GM23248 (cell line): ENCODE data around the gene PRKAR1B. TPM values are rescaled to one million over a fixed set of nuclear protein-coding genes. Genes with fewer than 3 reads are reported as not detected.

Experiments used
- DNase-seq: peaks from one replicate; pipeline ENCODE4 v3.0.0-alpha.2; 2015
- H2AFZ ChIP-seq: fragments of 200-600 bp; sonication (generic); 2 replicates; pipeline ENCODE4 v1.6.1; 2016; ENCODE audit warnings: antibody characterized with exemption
- H3F3A ChIP-seq: fragments of 200-600 bp; sonication (generic); 2 replicates; pipeline ENCODE4 v1.6.1; 2016; ENCODE audit warnings: mild to moderate bottlenecking, antibody characterized with exemption, mixed run types; ENCODE audit not compliant: insufficient read depth
- H3K27ac ChIP-seq: fragments of 200-600 bp; sonication (generic); 2 replicates; pipeline ENCODE4 v1.5.1; 2016; ENCODE audit warnings: mild to moderate bottlenecking
- H3K27me3 ChIP-seq: fragments of 200-600 bp; sonication (generic); replicated peaks from 2 replicates; pipeline ENCODE4 v1.6.1; 2016; ENCODE audit warnings: mild to moderate bottlenecking; ENCODE audit not compliant: insufficient read depth
- H3K36me3 ChIP-seq: fragments of 200-600 bp; sonication (generic); 2 replicates; pipeline ENCODE4 v1.6.1; 2016; ENCODE audit warnings: low read depth, mild to moderate bottlenecking
- H3K4me1 ChIP-seq: fragments of 200-600 bp; sonication (generic); 2 replicates; pipeline ENCODE4 v1.6.1; 2016; ENCODE audit warnings: mild to moderate bottlenecking; ENCODE audit not compliant: insufficient read depth
- H3K4me2 ChIP-seq: fragments of 200-600 bp; sonication (generic); one replicate; pipeline ENCODE4 v1.6.1; 2016; ENCODE audit warnings: mild to moderate bottlenecking; ENCODE audit not compliant: unreplicated experiment
- H3K4me3 ChIP-seq: fragments of 200-600 bp; sonication (generic); 2 replicates; pipeline ENCODE4 v1.5.1; 2016; ENCODE audit warnings: mild to moderate bottlenecking
- H3K79me2 ChIP-seq: fragments of 200-600 bp; sonication (generic); 2 replicates; pipeline ENCODE4 v1.6.1; 2016; ENCODE audit warnings: mild to moderate bottlenecking; ENCODE audit not compliant: insufficient read depth
- H3K9ac ChIP-seq: fragments of 200-600 bp; sonication (generic); 2 replicates; pipeline ENCODE4 v1.6.1; 2016; ENCODE audit warnings: mild to moderate bottlenecking
- H3K9me2 ChIP-seq: fragments of 200-600 bp; sonication (generic); 2 replicates; pipeline ENCODE4 v1.6.1; 2016; ENCODE audit warnings: mixed run types, mild to moderate bottlenecking, moderate library complexity; ENCODE audit not compliant: insufficient read depth
- H3K9me3 ChIP-seq: fragments of 200-600 bp; sonication (generic); one replicate; pipeline ENCODE4 v1.6.1; 2017; ENCODE audit warnings: low read depth
- H4K20me1 ChIP-seq: fragments of 200-600 bp; sonication (generic); 2 replicates; pipeline ENCODE4 v1.6.0; 2016; ENCODE audit not compliant: insufficient read depth
- EZH2 ChIP-seq: fragments of 200-600 bp; sonication (generic); IDR thresholded peaks from 2 replicates; pipeline ENCODE4 v1.6.1; 2018; ENCODE audit warnings: antibody characterized with exemption, mild to moderate bottlenecking; ENCODE audit not compliant: insufficient read depth, poor library complexity, severe bottlenecking
- EZH2phosphoT487 ChIP-seq: fragments of 200-600 bp; sonication (generic); IDR thresholded peaks from 2 replicates; pipeline ENCODE4 v1.6.1; 2018; ENCODE audit warnings: antibody characterized with exemption, moderate library complexity, mild to moderate bottlenecking, low read depth; ENCODE audit not compliant: insufficient read depth
- WGBS, 2 experiments: methylation state at CpG; one replicate each; pipeline ENCODE4 v1.1.6; 2015 to 2017; ENCODE audit warnings: low lambda C conversion rate in 2 of 2, low coverage in 1 of 2; ENCODE audit errors: missing lambda C conversion rate in 2 of 2; 5-methylcytosine and 5-hydroxymethylcytosine counted together
- in situ Hi-C: fragments of 300-500 bp; cut with MboI; formaldehyde crosslinking; loops from 2 replicates; pipeline ENCODE4 v1.15.0; 2020
- polyA plus RNA-seq: library from polyadenylated mRNA; unstranded; fragments of >200 nt; fragmentation: Nextera tagmentation; extraction: Ambion mirVana; gene quantifications from 2 replicates; pipeline ENCODE4 v1.2.1, GENCODE V29; 2016
- total RNA-seq: library from RNA; depleted of rRNA; stranded (reverse); fragments of >200 nt; shearing (Covaris generic); gene quantifications from 2 replicates; pipeline ENCODE4 v1.2.3, GENCODE V29; 2014

Gene PRKAR1B
- total and polyA plus RNA-seq, 2 experiments from 2014 or later: 10.2 to 12.9 TPM

- H4K20me1 ChIP-seq: no peaks in the 10 kb centered on the region
- no peaks in the 10 kb centered on the region for H3K9me2 ChIP-seq
- TF ChIP-seq EZH2phosphoT487 (no peak), EZH2 (no peak)
- DNase-seq: no peak
- no peaks in the 10 kb centered on the region for H3K36me3 ChIP-seq
- no peak overlapping the region for H2AFZ ChIP-seq
- no peaks in the 10 kb centered on the region for H3K4me1 ChIP-seq
- no peaks in the 10 kb centered on the region for H3K9me3 ChIP-seq
- 95% methylated on average over 20 to 22 of the region's 22 CpGs for WGBS, 2 experiments
- in situ Hi-C loops: no loop called here
- H3K9ac ChIP-seq: no peak overlapping the region
- H3K79me2 ChIP-seq: no peaks in the 10 kb centered on the region
- H3K4me3 ChIP-seq: no peak overlapping the region
- no peak overlapping the region for H3K4me2 ChIP-seq
- no peak overlapping the region for H3K27ac ChIP-seq
- no peaks in the 10 kb centered on the region for H3K27me3 ChIP-seq
- no peaks in the 10 kb centered on the region for H3F3A ChIP-seq
Measured at GRCh38 chr7:693280-693679, 33.8 kb downstream of the PRKAR1B start.

DNA sequence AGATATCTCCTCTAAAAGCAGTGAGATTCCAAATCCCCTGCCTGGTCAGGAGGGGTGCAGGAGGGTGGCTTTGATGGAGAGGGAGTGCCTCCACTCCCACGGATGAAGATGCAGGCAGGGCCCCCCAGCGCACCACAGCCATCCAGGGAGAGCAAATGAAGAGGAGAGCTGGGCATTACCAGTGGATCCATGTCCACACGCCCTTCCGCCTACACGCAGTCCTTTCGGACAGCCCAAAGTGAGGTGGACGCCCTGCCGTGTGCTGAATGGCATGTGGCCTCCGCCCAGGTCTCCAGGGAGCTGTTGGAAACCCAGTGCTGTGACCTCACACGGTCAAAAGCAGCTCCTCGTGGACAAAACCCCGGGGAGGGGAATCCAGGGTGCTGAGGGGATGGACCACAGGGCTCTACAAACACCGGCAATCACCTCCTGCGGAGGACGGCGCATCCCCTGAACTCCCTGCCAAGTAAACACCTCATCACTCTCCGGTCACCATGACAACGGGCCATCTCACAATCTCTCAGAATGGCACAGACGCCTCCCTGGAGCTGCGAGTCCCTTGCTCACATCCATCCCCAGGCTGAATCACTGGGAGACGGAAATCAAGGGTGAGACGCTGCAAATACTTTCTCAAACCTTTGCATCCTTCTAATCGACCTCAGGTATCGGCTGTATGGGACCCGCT lies 35.6 kb downstream of the PRKAR1B start:
- H3K9ac ChIP-seq: no peak overlapping the region
- H3K4me3 ChIP-seq: no peak overlapping the region
- TF ChIP-seq EZH2: no peak
- no peak overlapping the region for H3K4me2 ChIP-seq
- in situ Hi-C loops: no loop called here
- H3K9me2 ChIP-seq: no peaks in the 10 kb centered on the region
- no peak overlapping the region for H3K27ac ChIP-seq
- no peaks in the 10 kb centered on the region for H3F3A ChIP-seq
- no peak overlapping the region for H2AFZ ChIP-seq
- no peaks in the 10 kb centered on the region for H3K36me3 ChIP-seq
- H3K79me2 ChIP-seq: no peaks in the 10 kb centered on the region
- no peak for DNase-seq
- H3K9me3 ChIP-seq: no peaks in the 10 kb centered on the region
- WGBS, 2 experiments: 89 to 92% methylated on average over 25 of the region's 25 CpGs
- no peaks in the 10 kb centered on the region for H3K4me1 ChIP-seq
- no peaks in the 10 kb centered on the region for H4K20me1 ChIP-seq
- H3K27me3 ChIP-seq: no peaks in the 10 kb centered on the region

- H3K4me2 ChIP-seq: no peak overlapping the region
- no peaks in the 10 kb centered on the region for H3K27me3 ChIP-seq
- no peaks in the 10 kb centered on the region for H3K9me3 ChIP-seq
- no peak for DNase-seq
- H3F3A ChIP-seq: no peaks in the 10 kb centered on the region
- no peak overlapping the region for H3K27ac ChIP-seq
- no peak for TF ChIP-seq EZH2
- TF ChIP-seq EZH2phosphoT487: no peak
- H3K9ac ChIP-seq: no peak overlapping the region
- WGBS, 2 experiments: 95% methylated on average over 25 to 27 of the region's 27 CpGs
- H3K4me1 ChIP-seq: no peaks in the 10 kb centered on the region
- in situ Hi-C loops: no loop called here
- no peaks in the 10 kb centered on the region for H4K20me1 ChIP-seq
- H3K4me3 ChIP-seq: no peak overlapping the region
- H3K79me2 ChIP-seq: no peaks in the 10 kb centered on the region
- H3K36me3 ChIP-seq: no peaks in the 10 kb centered on the region
- H3K9me2 ChIP-seq: no peaks in the 10 kb centered on the region
- no peak overlapping the region for H2AFZ ChIP-seq
Measured at GRCh38 chr7:690478-691360, 36.4 kb downstream of the PRKAR1B start.

- Histone ChIP-seq H3K4me2 (no peak overlapping the region), H3K79me2 (no peaks in the 10 kb centered on the region), H3K9me3 (no peaks in the 10 kb centered on the region), H3F3A (no peaks in the 10 kb centered on the region), H3K4me3 (no peak overlapping the region), H3K9me2 (no peaks in the 10 kb centered on the region), H3K4me1 (no peaks in the 10 kb centered on the region), H3K36me3 (no peaks in the 10 kb centered on the region), H4K20me1 (no peaks in the 10 kb centered on the region), H3K27ac (no peak overlapping the region), H2AFZ (no peak overlapping the region), H3K9ac (no peak overlapping the region), H3K27me3 (no peaks in the 10 kb centered on the region)
- in situ Hi-C loops: no loop called here
- WGBS, 2 experiments: 81 to 86% methylated on average over 1 of the region's 1 CpG
- no peak for DNase-seq
- TF ChIP-seq EZH2 (no peak), EZH2phosphoT487 (no peak)
Measured at GRCh38 chr7:685540-685939, 41.5 kb downstream of the PRKAR1B start.
